Peyer's patch (tissue), 4 donors: ENCODE results near the gene CNOT3. TPM values are rescaled to one million over a fixed set of nuclear protein-coding genes. Genes with fewer than 3 reads are reported as not detected.
A peak's percentile ranks its signal among the peaks of the same experiment; 100 is the strongest.
"Not testable (repeated sequence)": the region's sequence is repeated elsewhere in the genome, so short reads cannot be mapped to it uniquely, and the experiment has no call there.

ENCODE experiments used
- DNase-seq, 3 donors: peaks; one replicate each; pipeline ENCODE4 v3.0.0-alpha.2; 2017 to 2019
- H3K27ac ChIP-seq, 4 donors: fragments of 200-600 bp; sonication (generic); one replicate each; pipeline ENCODE4 v1.5.1; 2016 to 2019
- H3K27me3 ChIP-seq, 2 donors: fragments of 200-600 bp; sonication (generic); one replicate each; pipeline ENCODE4 v1.5.1; 2019
- H3K36me3 ChIP-seq, 3 donors: fragments of 200-600 bp; sonication (generic); one replicate each; pipeline ENCODE4 v1.5.1; 2016 to 2019
- H3K4me1 ChIP-seq, 4 donors: fragments of 200-600 bp; sonication (generic); one replicate each; pipeline ENCODE4 v1.5.1; 2016 to 2019
- H3K4me3 ChIP-seq, 4 donors: fragments of 200-600 bp; sonication (generic); 1 replicate in 3 of 4; 2 replicates in 1 of 4; pipeline ENCODE4 v1.5.1; 2016 to 2019; ENCODE audit warnings: mild to moderate bottlenecking in 1 of 4
- H3K9me3 ChIP-seq, 4 donors: fragments of 200-600 bp; sonication (generic); one replicate each; pipeline ENCODE4 v1.5.1; 2016 to 2019; ENCODE audit warnings: mild to moderate bottlenecking in 1 of 4
- POLR2A ChIP-seq, 2 donors: fragments of 450-650 bp; IDR thresholded peaks; one replicate each; pipeline ENCODE4 v1.5.1; 2017; ENCODE audit warnings: antibody characterized with exemption in 2 of 2, mild to moderate bottlenecking in 2 of 2, moderate library complexity in 2 of 2
- total RNA-seq, 4 donors: library from RNA; depleted of rRNA; stranded (reverse); fragments of >200 nt; gene quantifications; one replicate each; pipeline ENCODE4 v1.1.0, GENCODE V29; 2016
- TF ChIP-seq, protein P1 (sequence below), 6 experiments: fragments of 450-650 bp in 4 of 6; fragments of 200-600 bp in 2 of 6; sonication (generic) in 1 of 6; IDR thresholded peaks; one replicate each; pipeline ENCODE4 v1.5.1; 2017 to 2019; ENCODE audit warnings: antibody characterized with exemption in 6 of 6, mild to moderate bottlenecking in 3 of 6, moderate library complexity in 1 of 6

CNOT3 gene
- 10 to 100 TPM; 26.1 to 99.9 (median 38.9) TPM for total RNA-seq

DNA sequence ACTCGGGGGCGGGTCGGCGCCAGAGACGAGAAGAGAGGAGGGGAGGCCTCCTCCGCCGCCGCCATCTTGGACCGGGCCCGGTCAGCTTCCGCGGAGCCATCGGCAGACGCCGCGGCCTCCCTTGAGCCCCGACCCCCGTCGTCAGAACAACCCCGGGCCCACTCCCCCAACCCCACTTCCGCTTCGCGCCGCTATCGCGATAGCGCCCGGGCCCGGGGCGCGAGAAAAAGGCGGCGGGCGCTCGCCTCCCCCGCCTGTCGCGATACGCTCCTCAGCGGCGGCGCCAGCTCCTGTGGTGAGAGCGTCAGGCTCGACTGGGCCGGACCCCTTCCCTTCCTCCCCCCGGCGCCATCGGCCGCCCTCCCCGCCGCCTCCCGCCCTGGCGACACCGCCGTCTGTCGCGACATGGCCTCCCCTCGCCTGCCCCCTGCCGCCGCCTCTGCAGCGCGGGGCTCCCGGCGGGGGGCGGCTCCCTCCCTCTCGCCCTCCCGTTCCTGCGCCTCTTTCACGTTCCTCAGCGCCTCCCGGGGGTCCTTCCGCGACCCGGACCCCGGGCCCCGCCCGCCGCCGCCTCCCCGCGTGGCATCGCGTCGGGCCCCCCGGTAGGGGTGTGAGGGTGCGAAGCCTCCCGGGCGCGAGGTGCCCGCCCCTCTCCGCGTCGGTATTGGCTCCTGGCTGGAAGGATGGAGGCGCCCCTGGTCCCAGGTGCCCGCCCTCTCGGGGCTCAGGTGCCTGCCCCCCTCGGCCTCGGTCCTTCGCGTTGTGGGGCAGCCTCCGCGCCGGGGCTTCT lies at the start of gene CNOT3:
CNOT3 (plus strand) TSS at position 64 of the 790 bp plus-strand sequence. CDS start 5,217 bp downstream, outside the sequence.
- peaks cover 0 to 43% (median 15%) of the 10 kb centered on the region in 4 donors for H3K4me1 ChIP-seq
- peak within 1 kb of the TSS; percentile 91 to 98 (median 95) for H3K27ac ChIP-seq
- peaks cover 0 to 25% (median 0%) of the 10 kb centered on the region in 3 donors for H3K36me3 ChIP-seq
- peak within 1 kb of the TSS; percentile 82 to 100 (median 96) for H3K4me3 ChIP-seq
- H3K27me3 ChIP-seq: no peaks in the 10 kb centered on the region
- no peak for DNase-seq
- TF ChIP-seq, protein P1, sequence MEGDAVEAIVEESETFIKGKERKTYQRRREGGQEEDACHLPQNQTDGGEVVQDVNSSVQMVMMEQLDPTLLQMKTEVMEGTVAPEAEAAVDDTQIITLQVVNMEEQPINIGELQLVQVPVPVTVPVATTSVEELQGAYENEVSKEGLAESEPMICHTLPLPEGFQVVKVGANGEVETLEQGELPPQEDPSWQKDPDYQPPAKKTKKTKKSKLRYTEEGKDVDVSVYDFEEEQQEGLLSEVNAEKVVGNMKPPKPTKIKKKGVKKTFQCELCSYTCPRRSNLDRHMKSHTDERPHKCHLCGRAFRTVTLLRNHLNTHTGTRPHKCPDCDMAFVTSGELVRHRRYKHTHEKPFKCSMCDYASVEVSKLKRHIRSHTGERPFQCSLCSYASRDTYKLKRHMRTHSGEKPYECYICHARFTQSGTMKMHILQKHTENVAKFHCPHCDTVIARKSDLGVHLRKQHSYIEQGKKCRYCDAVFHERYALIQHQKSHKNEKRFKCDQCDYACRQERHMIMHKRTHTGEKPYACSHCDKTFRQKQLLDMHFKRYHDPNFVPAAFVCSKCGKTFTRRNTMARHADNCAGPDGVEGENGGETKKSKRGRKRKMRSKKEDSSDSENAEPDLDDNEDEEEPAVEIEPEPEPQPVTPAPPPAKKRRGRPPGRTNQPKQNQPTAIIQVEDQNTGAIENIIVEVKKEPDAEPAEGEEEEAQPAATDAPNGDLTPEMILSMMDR (IDR thresholded peaks at IDR 0.05): no peak
- TF ChIP-seq POLR2A (IDR thresholded peaks at IDR 0.05): peak; percentile 68 to 85
- no peaks in the 10 kb centered on the region for H3K9me3 ChIP-seq

DNA sequence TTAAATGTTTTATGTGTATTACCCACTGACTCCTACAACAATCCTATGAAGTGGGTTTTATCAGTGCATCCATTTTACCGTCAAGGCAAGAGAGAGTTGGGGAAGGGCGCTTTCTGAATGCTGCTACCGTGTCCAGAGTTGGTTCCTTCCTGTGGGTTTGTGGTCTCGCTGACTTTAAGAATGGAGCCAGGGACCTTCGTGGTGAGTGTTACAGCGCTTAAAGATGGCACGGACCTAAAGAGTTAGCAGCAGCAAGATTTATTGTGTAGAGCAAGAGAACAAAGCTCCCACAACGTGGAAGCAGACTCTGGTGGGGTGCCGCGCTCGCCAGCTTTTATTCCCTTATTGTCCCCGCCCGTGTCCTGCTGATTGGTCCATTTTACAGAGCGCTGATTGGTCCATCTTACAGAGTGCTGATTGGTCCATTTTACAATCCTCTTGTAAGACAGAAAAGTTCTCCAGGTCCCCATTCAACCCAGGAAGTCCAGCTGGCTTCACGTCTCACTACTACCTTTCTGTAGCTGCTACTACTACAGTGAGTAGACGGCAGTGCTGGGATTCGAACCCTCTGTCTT lies 43.0 kb upstream of the CNOT3 start:
- H3K36me3 ChIP-seq: no peaks in the 10 kb centered on the region
- DNase-seq: no peak
- no peak for TF ChIP-seq POLR2A (IDR thresholded peaks at IDR 0.05)
- TF ChIP-seq, protein P1 (IDR thresholded peaks at IDR 0.05): no peak
- H3K4me1 ChIP-seq: peaks cover 0 to 13% (median 5%) of the 10 kb centered on the region in 4 donors
- no peaks in the 10 kb centered on the region for H3K27me3 ChIP-seq
- no peak overlapping the region for H3K27ac ChIP-seq
- H3K4me3 ChIP-seq: no peak overlapping the region
- no peaks in the 10 kb centered on the region for H3K9me3 ChIP-seq

DNA sequence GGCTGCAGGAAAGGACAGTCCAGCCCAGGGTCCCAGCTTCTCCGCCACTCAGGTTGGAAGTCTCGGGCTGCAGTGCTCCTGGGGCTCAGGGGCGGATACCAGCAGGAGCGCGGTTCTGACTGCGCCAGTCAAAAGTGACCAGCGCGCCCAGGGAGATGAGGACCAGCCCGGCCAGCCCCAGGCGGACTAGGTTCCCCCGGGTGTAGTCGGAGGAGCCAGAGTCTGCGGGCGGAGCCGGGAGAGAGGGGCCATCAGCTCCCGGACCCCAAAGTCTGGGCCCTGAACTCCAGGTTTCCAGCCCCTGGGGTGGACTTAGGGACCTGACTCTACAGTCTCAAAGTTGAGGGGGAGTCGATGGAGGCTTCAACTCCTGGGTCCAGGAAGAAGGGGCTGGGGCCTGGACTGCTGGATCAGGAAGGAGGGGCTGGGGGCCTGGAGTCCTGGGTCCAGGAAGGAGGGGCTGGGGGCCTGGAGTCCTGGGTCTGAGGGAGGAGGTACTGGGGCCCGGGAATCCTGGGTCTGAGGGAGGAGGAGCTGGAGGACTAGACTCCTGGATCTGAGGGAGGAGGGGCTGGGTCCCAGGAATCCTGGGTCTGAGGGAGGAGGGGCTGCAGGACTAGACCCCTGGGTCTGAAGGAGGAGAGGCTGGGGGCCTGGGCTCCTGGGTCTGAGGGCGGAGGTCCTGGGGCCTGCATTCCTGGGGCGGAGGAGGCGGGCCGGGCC lies 42.3 kb upstream of the CNOT3 start:
- Histone ChIP-seq H3K27me3 (no peaks in the 10 kb centered on the region), H3K27ac (peak overlapping the region in 1 of 4 donors; percentile 58), H3K9me3 (no peaks in the 10 kb centered on the region), H3K36me3 (no peaks in the 10 kb centered on the region), H3K4me1 (peaks cover 0 to 13% (median 5%) of the 10 kb centered on the region in 4 donors), H3K4me3 (peak overlapping the region; percentile 27 to 59 (median 43))
- no peak for DNase-seq
- TF ChIP-seq, protein P1 (IDR thresholded peaks at IDR 0.05): no peak
- TF ChIP-seq POLR2A (IDR thresholded peaks at IDR 0.05): no peak

DNA sequence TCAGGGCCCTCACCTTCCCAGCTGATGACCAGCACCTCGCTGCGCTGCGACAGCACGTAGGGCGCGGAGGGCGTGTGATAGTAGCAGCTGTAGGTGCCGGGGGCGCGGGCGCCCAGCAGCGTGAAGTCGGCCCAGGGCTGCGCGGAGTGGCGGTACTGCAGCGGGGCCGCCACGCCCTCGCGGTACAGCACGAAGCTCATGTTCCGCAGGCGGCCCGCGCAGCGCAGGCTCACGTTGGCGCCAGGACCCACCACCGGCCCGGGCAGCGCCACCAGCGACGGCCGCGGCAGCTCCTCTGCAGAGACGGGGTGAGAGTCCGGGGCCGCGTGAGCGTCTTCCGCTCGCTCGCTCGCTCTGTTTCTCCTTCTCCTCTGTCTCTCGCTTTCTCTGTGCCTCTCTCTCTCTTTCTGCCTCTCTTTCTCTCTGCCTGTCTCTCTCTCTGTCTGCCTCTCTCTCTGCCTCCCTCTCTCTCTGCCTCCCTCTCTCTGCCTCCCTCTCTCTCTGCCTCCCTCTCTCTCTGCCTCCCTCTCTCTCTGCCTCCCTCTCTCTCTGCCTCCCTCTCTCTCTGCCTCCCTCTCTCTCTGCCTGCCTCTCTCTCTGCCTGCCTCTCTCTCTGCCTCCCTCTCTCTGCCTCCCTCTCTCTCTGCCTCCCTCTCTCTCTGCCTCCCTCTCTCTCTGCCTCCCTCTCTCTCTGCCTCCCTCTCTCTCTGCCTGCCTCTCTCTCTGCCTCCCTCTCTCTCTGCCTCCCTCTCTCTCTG lies 41.5 kb upstream of the CNOT3 start:
- H3K36me3 ChIP-seq, H3K9me3 ChIP-seq, H3K27me3 ChIP-seq: not testable (repeated sequence)
- Histone ChIP-seq H3K4me1 (peaks cover 0 to 13% (median 5%) of the 10 kb centered on the region in 4 donors), H3K4me3 (peak overlapping the region; percentile 27 to 59 (median 43)), H3K27ac (peak overlapping the region in 1 of 4 donors; percentile 58)
- TF ChIP-seq, protein P1 (IDR thresholded peaks at IDR 0.05): peak in 1 of 6 experiments; percentile 2
- peak in 2 of 3 donors; percentile 75 to 77 for DNase-seq

DNA sequence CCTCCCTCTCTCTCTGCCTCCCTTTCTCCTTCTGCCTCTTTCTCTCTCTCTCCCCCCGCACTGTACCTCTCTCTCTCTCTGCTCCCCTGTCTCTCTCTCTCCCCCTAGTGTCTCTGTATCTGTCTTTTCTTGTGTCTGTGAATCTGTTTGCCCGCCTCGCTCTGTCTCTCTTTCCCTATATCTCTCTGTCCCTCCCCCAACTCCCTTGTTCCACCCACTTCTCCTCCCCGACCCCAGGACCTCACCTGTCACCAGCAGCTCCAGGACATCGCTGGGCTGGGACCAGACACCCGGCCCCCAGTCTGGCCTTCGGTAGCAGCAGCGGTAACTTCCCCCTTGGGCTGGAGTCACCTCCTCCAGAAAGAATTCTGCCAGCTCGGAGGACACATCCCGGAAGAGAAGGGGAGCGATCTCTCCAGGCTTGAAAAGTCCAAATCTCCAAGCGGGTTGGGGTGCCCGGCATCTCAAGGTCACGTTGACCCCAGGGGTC lies 40.9 kb upstream of the CNOT3 start:
- Histone ChIP-seq H3K4me1 (peaks cover 0 to 13% (median 5%) of the 10 kb centered on the region in 4 donors), H3K9me3 (no peaks in the 10 kb centered on the region), H3K4me3 (peak overlapping the region in 3 of 4 donors; percentile 1 to 59 (median 48)), H3K27me3 (no peaks in the 10 kb centered on the region), H3K27ac (peak overlapping the region in 2 of 4 donors; percentile 18 to 47), H3K36me3 (no peaks in the 10 kb centered on the region)
- peak in 2 of 3 donors; percentile 53 to 67 for DNase-seq
- TF ChIP-seq, protein P1 (IDR thresholded peaks at IDR 0.05): peak in 3 of 6 experiments; percentile 19 to 28 (median 21)
- TF ChIP-seq POLR2A (IDR thresholded peaks at IDR 0.05): no peak
